Mammary epithelial cell (primary cell): ENCODE measurements around the gene SEC14L6.

ENCODE experiments used
- CTCF ChIP-seq, 2 donors: IDR thresholded peaks in 1 of 2; conservative IDR thresholded peaks in 1 of 2; 2 replicates each; pipeline ENCODE4 v1.5.1; 2011 to 2012; ENCODE audit warnings: inconsistent platforms in 2 of 2, low read length in 2 of 2, mild to moderate bottlenecking in 2 of 2, control low read depth in 1 of 2, low read depth in 1 of 2; ENCODE audit not compliant: insufficient read depth in 1 of 2; ENCODE audit errors: extremely low read depth in 1 of 2
- EZH2 ChIP-seq: IDR thresholded peaks from 2 replicates; pipeline ENCODE4 v1.6.1; 2012; ENCODE audit warnings: low read length, inconsistent platforms, borderline replicate concordance

- TF ChIP-seq CTCF (conservative IDR thresholded peaks at IDR 0.05 in 1 of 2, IDR thresholded peaks at IDR 0.05 in 1 of 2; ENCODE audit: extremely low read depth in 1 of 2, insufficient read depth in 1 of 2, low read depth in 1 of 2, low read length in 2 of 2) (no peak), EZH2 (no peak)
Measured at GRCh38 chr22:30513462-30513861, 33.1 kb downstream of the SEC14L6 start.
